Activated T-helper 1 cell treated with Interleukin-2 at 50 U/mL for 16 hours (primary cell): Measurements from ENCODE around the gene IGLL5.

Experiments
- DNase-seq: peaks from one replicate; pipeline ENCODE4 v3.0.0-alpha.2; 2020; ENCODE audit warnings: low read depth

IGLL5 gene

GRCh38 chr22:22938672-22939587 lies 51.3 kb downstream of the IGLL5 start:
- no peak for DNase-seq

- no peak for DNase-seq
These were observed 52.2 kb downstream of the IGLL5 start for GRCh38 chr22:22939588-22940368.

GRCh38 chr22:22940961-22941605 lies 53.5 kb downstream of the IGLL5 start:
- DNase-seq: no peak

- no peak for DNase-seq
These were observed 54.4 kb downstream of the IGLL5 start for GRCh38 chr22:22941831-22942510.

GRCh38 chr22:22942511-22943329 lies 55.1 kb downstream of the IGLL5 start:
- DNase-seq: peak; percentile 62

GRCh38 chr22:22943521-22944267 lies 56.1 kb downstream of the IGLL5 start:
- DNase-seq: no peak

DNA sequence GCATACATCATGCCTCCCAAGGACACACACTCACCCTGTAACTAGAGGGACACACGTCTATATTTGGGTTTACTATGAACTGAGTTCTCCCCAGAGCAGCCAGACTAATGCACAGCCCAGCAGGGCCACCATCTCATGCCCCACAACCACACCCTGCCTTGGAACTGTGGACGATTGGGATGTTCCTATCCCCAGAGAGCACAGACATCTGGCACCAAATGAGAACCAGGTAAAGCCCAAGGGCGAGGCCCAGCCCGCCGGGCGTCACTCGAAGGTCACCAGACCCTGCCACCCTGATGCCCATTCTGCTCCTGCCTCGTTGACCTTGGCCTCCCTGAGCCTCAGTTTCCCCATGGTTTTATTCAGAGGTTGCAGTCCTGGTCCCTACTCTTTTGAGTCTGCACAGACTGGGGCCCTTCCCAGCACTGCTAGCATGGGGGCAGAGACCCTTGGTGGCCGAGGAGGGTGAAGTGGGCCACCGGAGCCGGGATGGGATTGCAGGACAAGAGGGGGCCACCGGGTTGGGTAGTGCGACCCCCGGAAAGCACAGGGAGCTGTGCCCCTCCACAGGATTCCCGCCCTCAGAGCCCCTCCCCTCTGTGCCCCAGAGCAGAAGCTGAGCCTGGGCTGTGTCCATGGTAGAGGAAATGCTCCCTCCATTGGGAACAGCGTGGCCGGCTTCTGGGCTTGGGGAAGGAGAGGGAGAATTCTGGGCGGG lies 56.8 kb downstream of the IGLL5 start:
- DNase-seq: no peak

- DNase-seq: no peak
These were observed 57.6 kb downstream of the IGLL5 start for GRCh38 chr22:22945195-22945594.
